Measurements from ENCODE around the gene TMEM182.
A peak's percentile ranks its signal among the peaks of the same experiment; 100 is the strongest.

Gene TMEM182

GRCh38 chr2:102761763-102762162 lies at the start of gene TMEM182:
Gene TMEM182 (plus strand): TSS chr2:102762031. CDS start chr2:102762218, 187 bp downstream.
- DNase-seq, result no peak

- DNase-seq, result no peak
These were observed 44.4 kb upstream of the TMEM182 start for GRCh38 chr2:102717308-102718018.

- DNase-seq, result no peak
These were observed 43.2 kb upstream of the TMEM182 start for GRCh38 chr2:102718387-102719316.

- DNase-seq, result no peak
These were observed 37.8 kb upstream of the TMEM182 start for GRCh38 chr2:102724016-102724490.

- no peak for DNase-seq
These were observed 37.3 kb upstream of the TMEM182 start for GRCh38 chr2:102724553-102724952.

- no peak for DNase-seq
These were observed 35.4 kb upstream of the TMEM182 start for GRCh38 chr2:102726128-102727087.

- peak; percentile 41 for DNase-seq
These were observed 26.3 kb upstream of the TMEM182 start for GRCh38 chr2:102735416-102736109.

- no peak for DNase-seq
These were observed 25.8 kb upstream of the TMEM182 start for GRCh38 chr2:102736110-102736409.

GRCh38 chr2:102736410-102737409 lies 25.1 kb upstream of the TMEM182 start:
- DNase-seq, result peak; percentile 75

- DNase-seq, result no peak
These were observed 24.4 kb upstream of the TMEM182 start for GRCh38 chr2:102737431-102737830.

GRCh38 chr2:102743259-102743658 lies 18.6 kb upstream of the TMEM182 start:
- DNase-seq, result no peak

GRCh38 chr2:102748107-102748506 lies 13.7 kb upstream of the TMEM182 start:
- no peak for DNase-seq

- DNase-seq, result no peak
These were observed 11.9 kb upstream of the TMEM182 start for GRCh38 chr2:102749938-102750337.

- DNase-seq, result peak; percentile 74
These were observed 8.2 kb upstream of the TMEM182 start for GRCh38 chr2:102753563-102754159.

GRCh38 chr2:102754456-102755145 lies 7.2 kb upstream of the TMEM182 start:
- DNase-seq, result no peak

- DNase-seq, result no peak
These were observed 6.5 kb upstream of the TMEM182 start for GRCh38 chr2:102755284-102755683.

GRCh38 chr2:102758439-102758838 lies 3.4 kb upstream of the TMEM182 start:
- no peak for DNase-seq

- no peak for DNase-seq
These were observed 2.3 kb downstream of the TMEM182 start for GRCh38 chr2:102764083-102764482.

GRCh38 chr2:102765061-102765460 lies 3.2 kb downstream of the TMEM182 start:
- no peak for DNase-seq

- DNase-seq, result no peak
These were observed 6.4 kb downstream of the TMEM182 start for GRCh38 chr2:102768253-102768652.

All from hematopoietic multipotent progenitor cell treated with erythropoietin and hydrocortisone succinate and interleukin-3 and kit ligand, for 8 days (in vitro differentiated cells).